ENCODE data around the gene ADAM11.

DNA sequence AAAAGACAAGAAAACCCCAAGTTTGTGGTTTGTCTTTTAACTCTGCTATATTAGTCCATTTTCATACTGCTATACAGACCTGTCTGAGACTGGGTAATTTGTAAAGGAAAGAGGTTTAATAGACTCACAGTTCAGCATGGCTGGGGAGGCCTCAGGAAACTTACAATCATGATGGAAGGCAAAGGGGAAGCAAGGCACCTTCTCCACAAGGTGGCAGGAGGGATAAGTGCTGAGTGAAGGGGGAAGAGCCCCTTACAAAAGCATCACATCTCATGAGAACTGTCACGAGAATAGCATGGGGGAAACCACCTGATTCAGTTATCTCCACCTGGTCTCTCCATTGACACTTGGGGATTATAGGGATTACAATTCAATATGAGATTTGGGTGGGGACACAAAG, 13.5 kb upstream of the ADAM11 start:
- TF ChIP-seq, protein P1, sequence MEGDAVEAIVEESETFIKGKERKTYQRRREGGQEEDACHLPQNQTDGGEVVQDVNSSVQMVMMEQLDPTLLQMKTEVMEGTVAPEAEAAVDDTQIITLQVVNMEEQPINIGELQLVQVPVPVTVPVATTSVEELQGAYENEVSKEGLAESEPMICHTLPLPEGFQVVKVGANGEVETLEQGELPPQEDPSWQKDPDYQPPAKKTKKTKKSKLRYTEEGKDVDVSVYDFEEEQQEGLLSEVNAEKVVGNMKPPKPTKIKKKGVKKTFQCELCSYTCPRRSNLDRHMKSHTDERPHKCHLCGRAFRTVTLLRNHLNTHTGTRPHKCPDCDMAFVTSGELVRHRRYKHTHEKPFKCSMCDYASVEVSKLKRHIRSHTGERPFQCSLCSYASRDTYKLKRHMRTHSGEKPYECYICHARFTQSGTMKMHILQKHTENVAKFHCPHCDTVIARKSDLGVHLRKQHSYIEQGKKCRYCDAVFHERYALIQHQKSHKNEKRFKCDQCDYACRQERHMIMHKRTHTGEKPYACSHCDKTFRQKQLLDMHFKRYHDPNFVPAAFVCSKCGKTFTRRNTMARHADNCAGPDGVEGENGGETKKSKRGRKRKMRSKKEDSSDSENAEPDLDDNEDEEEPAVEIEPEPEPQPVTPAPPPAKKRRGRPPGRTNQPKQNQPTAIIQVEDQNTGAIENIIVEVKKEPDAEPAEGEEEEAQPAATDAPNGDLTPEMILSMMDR (IDR thresholded peaks at IDR 0.05; ENCODE audit: insufficient read depth, low read length, poor library complexity, severe bottlenecking), result no peak
- no peak for TF ChIP-seq EZH2phosphoT487 (conservative IDR thresholded peaks at IDR 0.05; ENCODE audit: low read length)
